ENCODE data around the gene PTCH2.
A peak's percentile ranks its signal among the peaks of the same experiment; 100 is the strongest.
"Not testable (repeated sequence)": the region's sequence is repeated elsewhere in the genome, so short reads cannot be mapped to it uniquely, and the experiment has no call there.

PTCH2 gene

DNA sequence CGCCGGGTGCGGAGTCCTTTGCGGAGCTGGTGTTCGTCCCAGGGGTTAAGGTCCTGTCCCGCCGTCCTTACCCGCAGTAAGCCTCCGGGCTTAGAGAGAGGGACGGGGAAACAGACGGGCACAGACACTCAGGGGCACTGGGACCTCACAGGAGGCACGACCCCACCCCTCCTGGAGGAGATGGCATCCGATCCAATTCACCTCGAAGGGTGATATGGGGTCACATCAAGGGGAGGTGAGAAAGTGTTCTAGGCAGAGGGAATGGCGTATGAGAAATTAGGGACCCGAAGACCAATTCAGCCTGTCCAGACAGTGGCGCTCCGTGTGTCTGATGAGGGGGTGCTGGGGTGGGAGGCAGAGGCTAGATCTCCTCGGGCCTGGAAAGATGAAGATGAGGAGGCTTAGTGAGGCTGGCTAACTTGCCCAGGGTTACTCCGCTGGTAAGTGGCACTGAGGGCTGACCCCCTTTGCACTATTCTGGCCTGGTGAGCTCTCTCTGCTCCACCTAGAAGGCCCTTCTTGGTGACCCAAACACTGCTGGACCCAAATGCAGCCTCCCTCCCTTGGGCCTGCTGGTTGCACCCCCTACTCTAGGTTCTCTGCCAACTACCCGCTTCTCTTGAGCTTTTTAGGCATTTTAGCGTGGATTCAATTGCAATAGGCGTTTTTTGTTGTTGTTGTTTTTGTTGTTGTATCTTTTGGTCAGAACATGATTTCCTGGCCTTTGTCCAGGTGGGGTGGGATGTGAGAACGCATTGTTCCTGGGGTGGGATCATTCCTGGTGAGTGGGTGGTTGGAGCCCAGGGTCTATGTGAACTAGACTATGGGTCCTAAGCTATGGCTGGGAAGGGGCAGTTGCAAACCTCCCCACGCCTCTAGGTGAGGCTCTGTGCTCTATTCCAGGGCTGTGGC is 22.5 kb downstream of the PTCH2 start:
- no peak for DNase-seq (ENCODE audit: low read depth, low spot score)

DNA sequence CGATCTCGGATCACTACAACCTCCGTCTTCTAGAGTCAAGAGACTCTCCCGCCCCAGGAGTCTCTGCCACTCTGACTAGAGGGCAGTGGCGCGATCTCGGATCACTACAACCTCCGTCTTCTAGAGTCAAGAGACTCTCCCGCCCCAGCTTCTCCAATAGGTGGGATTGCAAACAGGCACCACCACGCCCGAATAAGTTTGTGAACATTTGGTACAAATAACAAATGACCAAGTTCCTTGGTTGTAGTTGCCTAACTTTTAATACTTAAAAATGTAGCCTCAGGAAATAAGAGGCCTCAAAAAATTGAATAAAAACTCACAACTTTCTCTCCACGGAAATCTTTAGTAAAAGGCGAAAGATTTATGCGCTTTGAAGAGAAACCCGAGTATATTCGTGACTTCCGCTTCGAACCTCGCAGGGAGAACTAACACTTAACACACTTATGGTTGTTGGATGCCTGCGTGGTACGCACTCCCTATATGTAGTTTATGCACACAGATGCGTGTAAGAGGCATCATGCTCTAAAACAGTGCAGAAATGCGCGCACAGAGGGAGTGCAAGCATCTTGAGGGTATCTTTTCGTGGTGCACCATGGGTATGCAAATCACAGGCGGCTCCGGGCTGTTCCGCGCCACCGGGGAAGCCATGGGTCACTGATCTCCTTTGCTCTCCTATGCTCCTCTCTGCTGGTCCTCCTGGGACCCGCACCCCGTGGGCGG is 23.3 kb downstream of the PTCH2 start:
- peak; percentile 96 for DNase-seq (ENCODE audit: low read depth, low spot score)

DNA sequence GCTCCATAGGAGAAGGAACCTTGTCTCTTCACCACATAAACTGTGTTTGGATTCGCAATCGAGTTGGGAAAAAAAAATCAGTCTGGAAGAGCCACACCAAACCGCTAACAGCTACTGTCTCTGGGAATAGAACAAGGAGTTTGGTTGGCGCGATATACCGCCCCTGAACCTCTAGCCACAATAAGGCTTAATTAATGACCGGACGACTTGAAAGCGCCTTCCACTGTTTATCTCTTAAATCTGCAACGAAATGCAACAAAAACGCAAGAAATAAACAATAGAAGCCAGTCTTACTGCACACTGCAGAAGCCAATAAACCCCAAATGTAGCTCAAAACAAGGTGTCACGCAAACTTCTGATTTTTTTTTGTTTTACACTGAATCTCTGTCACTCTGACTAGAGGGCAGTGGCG is 23.9 kb downstream of the PTCH2 start:
- no peak for DNase-seq (ENCODE audit: low read depth, low spot score)

DNA sequence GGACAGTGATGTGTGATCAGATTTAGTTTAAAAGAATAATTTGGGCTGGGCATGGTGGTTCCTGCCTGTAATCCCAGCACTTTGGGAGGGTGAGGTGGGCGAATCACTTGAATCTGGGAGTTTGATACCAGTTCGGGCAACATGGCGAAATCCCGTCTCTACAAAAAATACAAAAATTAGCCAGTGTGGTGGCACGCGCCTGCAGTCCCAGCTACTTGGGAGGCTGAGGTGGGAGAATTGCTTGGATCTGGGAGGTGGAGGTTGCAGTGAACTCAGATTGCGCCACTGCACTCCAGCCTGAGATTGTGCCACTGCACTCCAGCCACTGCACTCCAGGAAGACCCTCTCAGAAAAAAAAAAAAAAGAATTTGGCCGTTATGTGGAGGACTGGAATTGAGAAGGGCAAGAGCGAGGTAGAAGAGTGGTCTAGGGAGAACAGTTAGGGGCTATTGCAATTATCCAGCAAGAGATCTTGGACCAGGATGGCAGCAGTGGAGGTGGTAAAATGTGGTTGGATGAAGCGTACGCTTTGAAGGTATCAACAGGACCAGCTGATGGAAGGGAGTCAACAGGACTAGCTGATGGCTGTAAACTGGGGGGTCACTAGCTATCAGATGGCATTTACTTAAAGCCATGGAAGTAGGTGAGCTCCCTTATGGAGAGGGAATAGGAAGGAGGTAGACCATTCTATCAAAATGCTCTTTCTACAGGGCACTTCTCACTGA is 25.1 kb downstream of the PTCH2 start:
- DNase-seq (ENCODE audit: low read depth, low spot score) = no peak

DNA sequence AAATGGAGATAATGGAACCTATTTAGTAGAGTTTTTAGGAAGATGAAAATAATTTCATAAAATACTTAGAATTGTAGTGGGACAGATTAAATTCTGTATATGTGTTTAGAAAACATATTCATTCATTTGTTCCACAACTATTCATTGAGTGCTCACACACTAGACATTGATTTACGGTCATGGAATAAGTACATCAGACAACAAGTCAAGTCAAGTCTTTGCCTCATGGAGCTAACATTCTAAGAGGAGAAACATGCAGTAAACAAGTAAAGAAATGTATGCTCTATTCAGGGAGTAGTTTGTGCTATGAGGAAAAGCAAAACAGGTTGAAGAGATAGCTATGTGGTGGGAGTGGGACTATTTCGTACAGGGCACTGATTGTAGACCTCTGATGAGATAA is 25.7 kb downstream of the PTCH2 start:
- no peak for DNase-seq (ENCODE audit: low read depth, low spot score)

DNA sequence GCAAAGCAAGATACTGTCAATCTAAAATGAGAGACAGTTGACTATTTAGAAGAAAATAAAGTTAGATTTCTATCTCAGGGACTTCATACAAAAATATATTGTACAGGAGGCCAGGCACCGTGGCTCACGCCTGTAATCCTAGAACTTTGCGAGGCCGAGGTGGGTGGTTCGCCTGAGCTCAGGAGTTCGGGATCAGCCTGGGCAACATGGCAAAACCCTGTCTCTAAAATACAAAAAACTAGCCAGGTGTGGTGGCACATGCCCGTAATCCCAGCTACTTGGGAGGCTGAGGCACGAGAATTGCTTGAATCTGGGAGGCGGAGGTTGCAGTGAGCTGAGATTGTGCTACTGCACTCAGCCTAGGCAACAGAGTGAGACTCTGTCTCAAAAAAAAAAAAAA is 27.1 kb downstream of the PTCH2 start:
- DNase-seq (ENCODE audit: low read depth, low spot score) = not testable (repeated sequence)

DNA sequence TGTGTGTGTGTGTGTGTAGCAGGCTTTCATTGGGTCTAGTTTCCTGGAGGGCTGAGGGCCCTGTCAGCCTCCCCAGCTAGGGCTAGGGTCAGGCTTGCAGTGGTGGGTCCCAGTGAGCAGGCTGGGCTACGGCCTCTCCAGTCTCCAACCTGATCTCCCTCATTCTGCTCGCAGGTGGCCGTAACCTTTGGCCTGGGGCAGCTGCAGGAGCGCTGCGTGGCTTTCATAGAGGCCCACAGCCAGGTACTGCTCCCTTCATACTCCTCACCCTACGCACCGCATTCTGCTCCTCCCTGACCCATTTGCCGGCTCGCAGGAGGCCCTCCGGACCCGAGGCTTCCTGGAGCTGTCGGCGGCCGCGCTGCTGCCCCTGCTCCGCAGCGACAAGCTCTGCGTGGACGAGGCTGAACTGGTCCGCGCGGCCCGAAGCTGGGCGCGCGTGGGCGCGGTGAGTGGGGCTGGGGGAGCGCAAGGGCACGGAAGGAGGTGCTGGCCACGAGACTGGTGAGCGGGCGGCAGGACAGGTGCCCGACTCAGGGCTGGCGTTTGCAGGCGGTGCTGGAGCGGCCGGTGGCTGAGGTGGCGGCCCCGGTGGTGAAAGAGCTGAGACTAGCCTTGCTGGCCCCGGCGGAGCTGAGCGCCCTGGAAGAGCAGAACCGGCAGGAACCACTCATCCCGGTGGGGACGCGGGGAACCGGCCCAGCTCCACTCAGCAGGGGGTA is 30.1 kb downstream of the PTCH2 start:
- no peak for DNase-seq (ENCODE audit: low read depth, low spot score)

DNA sequence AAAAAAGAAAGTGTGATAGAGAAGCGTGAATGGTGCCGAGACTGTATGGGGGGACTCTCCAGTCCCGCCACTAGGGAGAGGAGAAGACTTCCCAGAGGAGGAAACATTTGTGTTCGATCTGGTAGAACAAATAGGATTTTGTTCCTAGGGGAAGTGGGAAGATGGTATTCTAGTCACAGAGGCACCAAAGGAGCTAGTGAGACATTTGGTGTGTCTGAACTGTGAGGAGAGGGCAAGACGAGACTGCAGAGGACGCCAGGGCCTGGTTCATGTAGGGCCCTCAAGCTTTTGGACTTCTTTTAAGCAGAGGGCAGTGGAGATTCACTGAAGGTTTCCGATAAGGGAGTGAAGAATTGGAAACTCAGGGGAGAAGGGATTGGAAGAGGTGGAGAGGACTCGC is 31.8 kb downstream of the PTCH2 start:
- DNase-seq (ENCODE audit: low read depth, low spot score) = no peak

DNA sequence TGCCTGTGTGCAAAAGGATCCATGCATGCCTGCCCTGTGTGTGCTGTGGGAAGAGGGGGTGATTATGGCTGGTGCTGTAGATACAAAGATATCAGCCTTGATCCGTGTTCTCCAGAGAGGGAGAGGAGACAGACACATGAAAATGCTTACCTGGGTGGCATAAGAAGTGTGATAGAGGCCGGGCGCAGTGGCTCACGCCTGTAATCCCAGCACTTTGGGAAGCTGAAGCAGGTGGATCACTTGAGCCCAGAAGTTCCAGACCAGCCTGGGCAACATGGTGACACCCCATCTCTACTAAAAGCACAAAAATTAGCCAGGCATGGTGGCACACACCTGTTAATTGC is 32.3 kb downstream of the PTCH2 start:
- DNase-seq (ENCODE audit: low read depth, low spot score) = not testable (repeated sequence)

DNA sequence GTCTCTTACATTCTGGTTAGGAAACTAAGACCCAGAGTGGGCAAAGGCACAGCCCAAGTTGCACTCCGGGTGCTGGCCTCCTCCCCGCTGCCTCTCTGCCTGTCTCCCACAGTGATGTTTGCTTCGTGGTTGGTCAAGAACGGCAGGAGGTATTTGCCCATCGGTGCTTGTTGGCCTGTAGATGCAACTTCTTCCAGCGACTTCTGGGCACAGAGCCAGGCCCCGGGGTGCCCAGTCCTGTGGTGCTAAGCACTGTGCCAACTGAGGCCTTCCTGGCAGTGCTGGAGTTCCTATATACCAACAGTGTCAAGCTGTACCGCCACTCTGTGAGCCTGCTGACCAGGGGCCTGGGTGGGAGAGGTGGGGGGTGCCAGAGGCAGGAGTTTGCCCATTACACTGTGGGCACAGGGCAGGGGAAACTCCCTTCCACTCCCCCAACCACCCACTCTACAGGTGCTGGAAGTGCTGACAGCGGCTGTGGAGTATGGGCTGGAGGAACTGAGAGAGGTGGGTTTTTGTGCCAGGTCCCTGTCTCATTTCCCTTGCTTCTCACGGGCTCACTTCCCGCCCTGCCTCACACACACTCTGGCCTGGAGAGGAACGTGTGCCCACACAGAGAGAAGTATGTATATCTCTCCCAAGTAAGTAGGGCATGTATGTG is 32.8 kb downstream of the PTCH2 start:
- no peak for DNase-seq (ENCODE audit: low read depth, low spot score)

DNA sequence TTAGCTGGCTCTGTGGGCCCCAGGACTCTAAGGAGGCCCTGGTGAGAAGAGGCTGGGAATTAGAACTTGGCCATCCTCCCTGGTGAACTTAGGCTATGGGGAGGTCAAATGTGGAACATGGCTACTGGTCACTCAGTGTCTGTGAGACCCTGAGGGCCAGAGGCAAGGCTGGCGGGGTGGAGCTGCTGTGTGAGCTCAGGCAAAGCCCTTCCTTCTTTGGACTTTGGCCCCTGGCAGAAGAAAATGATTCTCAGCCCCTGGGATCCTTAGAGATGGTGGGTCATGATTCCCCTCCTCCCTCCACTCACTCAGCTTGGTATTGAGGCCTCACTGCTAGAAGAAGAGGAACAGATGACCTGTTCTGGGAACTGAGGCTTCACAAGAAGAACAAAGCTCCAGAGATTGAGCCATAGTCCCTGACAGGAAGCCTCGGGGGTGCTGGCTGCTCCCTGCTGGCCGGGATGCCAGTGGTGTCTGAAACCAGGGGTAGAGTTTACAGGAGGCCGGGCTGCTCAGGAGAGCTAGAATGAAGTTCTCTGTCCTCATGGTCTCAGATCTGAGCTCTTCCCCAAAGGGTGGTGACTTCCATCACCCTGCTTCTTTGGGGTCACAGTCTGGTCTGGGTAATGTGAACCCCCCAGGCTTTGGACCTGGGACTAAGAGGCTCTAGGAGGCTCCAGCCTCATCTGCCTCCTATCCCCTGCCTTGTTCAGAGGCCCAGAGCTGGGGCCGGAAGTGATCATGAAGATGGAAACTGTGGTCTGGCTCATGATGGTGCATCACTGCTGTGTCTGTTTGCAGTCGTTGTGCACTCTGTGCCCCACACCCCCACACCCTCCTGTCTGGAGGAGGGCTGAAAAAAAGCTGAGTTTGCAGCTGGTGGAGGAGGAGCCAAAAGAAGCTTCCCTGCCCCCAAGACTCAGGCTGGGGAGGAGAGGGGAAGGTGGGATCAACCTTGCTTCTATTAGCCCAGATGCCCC is 33.8 kb downstream of the PTCH2 start:
- DNase-seq (ENCODE audit: low read depth, low spot score) = no peak

DNA sequence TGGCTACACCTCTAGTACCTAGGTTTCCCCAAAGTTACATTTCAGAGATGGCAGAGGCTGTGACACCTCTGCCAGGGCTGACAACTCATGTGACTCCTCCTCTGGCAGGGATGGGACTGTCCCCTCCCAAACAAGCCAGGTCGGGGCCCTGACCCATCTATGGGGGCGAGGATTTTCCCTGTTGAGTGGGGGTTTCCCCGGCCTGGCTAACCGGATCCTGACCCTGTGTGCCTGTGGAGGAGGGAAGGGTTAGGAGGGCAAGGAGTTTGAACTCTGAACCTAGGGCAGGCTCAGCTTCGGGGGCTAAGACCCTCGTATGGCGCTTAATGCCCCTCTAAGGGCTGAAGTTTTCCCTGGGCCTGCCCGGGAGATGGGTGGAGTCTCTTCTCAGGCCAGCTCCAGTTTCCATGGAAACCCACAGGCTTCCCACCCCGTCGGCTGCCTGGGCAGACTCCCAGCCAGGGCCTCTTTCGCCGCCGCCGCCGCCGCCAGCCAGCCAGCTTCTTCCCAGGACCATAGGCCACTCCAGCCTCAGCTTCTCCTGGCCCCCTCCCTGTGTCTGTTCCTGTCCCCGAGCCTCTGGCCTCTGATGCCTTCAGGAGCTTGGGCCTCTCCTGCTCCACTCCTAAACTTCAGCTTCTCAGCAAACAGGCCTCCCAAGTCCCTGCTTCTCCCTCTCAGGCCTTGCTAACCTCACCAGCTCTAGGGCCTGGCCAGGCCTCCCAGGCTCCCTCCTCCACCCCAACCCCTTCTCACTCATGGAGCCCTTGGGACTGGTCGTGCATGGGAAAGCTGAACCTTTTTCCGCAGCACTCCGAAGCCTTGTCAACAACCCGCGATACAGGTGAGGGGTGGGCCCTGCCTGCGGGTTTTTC is 34.8 kb downstream of the PTCH2 start, which contains the start of gene BTBD19:
BTBD19 (plus strand) TSS at position 461 of the 875 bp plus-strand sequence; CDS start at position 759, 298 bp downstream.
- DNase-seq (ENCODE audit: low read depth, low spot score) = no peak

DNA sequence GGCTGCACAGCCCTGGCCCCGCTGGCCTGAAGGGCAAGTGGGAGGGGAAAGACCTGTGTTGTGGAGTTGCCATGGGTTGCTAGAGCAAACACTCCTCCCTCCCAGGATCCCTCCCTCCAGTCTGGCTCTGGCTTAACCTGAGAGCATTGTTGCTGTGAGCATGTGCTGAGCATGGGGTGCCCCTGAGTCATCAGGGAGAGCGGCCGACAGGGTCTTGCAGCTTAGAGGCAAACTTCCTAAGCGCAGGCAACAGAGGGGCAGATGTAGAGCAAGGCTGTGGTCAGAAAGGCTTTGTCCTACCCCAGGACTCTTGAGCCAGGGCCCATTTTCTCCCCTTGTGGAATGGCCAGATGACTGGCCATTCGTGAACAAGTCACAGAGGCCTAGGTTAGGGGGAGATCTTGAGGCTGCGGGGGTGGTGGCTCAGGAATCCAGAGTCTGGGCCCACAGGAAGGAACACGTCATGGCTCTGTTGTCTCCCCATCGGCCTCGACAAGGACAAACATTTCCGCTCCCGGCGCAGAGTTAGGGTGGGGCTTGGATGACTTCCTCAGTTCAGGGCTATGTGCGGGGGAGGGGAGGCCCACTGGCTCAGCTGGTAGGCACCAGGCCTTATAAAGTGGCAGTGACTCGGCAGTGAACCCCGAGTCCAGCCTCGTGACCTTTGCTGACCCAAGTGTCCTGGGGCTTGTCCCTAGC is 35.5 kb downstream of the PTCH2 start:
- DNase-seq (ENCODE audit: low read depth, low spot score) = peak; percentile 93

DNA sequence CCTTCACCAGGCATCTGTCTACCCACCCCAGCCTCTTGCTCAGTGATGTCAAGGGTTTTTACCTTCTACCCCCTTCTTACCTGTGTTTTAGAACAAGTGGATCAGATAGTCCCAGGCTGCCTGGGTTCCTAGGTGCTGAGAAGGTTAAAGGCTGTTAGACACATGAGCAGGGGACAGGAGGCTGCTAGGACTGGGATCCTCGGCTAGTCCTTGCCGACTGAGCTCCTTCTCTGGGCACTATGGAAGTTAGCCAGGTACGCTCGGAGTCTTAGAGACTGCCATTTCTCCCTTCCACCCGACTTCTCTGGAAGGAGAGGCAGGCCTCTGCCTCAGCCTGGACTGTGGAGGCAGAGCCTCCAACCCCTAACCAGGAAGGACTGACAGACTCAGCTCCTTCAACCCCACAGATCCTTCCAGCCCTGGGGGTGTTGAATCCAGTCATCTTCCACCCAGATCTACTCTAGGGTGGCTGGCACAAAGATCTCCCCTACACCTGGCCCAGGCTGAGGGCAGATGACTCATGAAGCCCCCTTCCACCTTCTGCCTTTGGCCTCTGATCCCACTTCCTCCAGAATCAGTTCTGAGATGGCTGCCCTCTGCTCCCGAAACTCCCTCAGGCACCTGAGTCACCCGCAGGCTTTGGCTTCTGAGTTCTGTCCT is 36.2 kb downstream of the PTCH2 start, which contains the start of gene DYNLT4:
DYNLT4 (minus strand) TSS at position 648 of the 660 bp plus-strand sequence. CDS start 683 bp downstream, outside the sequence.
- no peak for DNase-seq (ENCODE audit: low read depth, low spot score)

DNA sequence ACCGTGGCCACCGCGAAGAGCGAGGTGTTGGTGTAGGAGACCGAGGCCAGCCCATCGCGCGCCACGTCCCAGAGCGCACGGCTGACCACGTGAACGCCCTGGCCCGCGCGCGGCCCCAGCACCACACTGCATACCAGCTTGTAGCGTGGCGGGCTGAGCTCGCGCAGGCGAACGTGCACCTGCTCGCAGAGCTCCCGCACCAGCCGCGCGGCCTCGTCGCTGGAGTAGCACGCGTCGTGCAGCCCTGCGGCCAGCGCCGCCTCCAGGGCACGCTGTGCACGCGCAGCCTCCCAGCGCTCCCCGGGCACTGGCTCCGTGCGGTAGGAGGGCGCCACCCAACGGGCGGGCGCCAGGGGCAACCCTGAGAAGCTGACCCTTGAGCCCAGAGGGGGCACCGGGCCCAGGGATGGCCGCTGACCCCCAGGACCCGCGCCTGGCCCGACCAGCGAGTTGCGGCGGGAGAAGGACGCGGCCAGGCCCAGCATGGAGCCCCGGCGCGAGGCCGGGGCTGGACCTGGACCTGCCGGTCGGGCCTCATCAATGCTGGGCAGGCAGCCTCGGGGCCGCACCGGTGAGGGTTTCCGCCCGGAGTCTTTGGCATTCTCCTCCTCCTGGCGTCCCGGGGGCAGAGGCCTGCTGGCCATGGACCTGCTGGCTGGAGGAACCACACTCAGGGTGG is 36.9 kb downstream of the PTCH2 start:
- DNase-seq (ENCODE audit: low read depth, low spot score) = no peak

DNA sequence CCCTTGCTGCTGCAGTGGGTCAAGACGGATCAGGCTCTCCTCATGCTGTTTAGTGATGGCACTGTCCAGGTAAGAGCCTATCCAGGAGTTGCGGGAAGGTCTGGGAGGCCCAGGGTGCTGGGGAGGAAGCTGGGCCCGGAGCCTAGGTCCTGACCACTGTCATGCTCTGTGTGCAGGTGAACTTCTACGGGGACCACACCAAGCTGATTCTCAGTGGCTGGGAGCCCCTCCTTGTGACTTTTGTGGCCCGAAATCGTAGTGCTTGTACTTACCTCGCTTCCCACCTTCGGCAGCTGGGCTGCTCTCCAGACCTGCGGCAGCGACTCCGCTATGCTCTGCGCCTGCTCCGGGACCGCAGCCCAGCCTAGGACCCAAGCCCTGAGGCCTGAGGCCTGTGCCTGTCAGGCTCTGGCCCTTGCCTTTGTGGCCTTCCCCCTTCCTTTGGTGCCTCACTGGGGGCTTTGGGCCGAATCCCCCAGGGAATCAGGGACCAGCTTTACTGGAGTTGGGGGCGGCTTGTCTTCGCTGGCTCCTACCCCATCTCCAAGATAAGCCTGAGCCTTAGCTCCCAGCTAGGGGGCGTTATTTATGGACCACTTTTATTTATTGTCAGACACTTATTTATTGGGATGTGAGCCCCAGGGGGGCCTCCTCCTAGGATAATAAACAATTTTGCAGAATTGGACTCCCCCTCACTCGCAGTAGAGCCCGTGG is 37.6 kb downstream of the PTCH2 start:
- DNase-seq (ENCODE audit: low read depth, low spot score) = no peak
